Measurements from ENCODE around the gene BPIFA3.
A peak's percentile ranks its signal among the peaks of the same experiment; 100 is the strongest.

BPIFA3 gene

DNA sequence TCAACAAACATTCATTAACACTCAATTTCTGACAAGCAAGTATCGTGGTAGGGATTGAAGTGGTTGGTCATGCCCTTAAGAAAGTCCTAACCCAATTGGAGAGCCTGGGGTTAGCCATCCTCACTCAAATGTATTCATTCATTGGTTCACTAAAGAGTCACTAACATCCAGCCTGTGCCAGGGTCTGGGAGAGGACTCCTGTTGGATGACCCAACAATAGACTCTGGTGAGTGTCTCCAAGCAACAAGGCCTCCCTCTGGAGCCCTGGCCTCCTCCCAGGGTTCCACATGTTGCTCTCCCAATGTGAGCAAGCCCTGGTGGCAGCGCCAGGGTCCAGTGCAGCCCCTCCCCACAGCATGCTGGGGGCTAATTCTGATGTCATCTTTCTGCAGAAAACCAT is at the start of gene BPIFA3:
TSS of gene BPIFA3 (plus strand) at position 301 of the 400 bp plus-strand sequence. CDS start 185 bp downstream, outside the sequence.
- DNase-seq (ENCODE audit: low read depth, low spot score) = no peak
- TF ChIP-seq CTCF (IDR thresholded peaks at IDR 0.05; ENCODE audit: low read depth, low read length) = no peak
- in situ Hi-C loops (cut with HindIII; ENCODE audit: low sequenced_read_pairs) = no loop called here
- no peak within 1 kb of the TSS for H3K4me3 ChIP-seq (ENCODE audit: low read depth, low read length)

- in situ Hi-C loops (cut with HindIII; ENCODE audit: low sequenced_read_pairs) = no loop called here
- DNase-seq (ENCODE audit: low read depth, low spot score) = no peak
- TF ChIP-seq CTCF (IDR thresholded peaks at IDR 0.05; ENCODE audit: low read depth, low read length) = no peak
- H3K4me3 ChIP-seq (ENCODE audit: low read depth, low read length) = no peak within 1 kb of the TSS
These were observed 49.3 kb upstream of the BPIFA3 start, which contains the start of gene BPIFA2 for GRCh38 chr20:33167859-33168258. BPIFA2 (plus strand) TSS chr20:33168159; CDS start chr20:33169146, 987 bp downstream.

DNA sequence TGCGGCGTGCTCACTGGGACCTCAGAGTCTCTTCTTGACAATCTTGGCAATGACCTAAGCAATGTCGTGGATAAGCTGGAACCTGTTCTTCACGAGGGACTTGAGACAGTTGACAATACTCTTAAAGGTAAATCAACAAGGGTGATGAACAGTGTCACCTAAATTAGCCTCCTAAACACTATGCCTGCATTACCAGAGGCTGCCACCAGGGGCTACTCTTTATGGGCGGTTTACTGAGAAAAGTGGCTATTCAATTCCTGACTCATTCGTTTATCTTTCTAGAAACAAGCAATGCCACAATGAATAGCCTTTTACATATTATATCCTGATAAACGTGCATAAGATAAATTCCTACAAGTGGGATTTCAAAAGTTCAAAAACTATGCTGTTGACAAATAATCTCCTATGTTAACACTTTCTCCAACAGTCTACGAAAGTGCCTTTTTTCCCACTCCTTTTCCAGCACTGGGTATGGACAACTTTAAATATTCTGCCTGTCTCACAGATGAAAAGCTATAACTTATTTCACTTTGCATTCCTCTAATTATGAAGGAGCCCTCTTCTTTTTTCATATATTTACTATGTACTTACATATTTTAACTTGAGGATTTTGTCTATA is 47.9 kb upstream of the BPIFA3 start:
- in situ Hi-C loops (cut with HindIII; ENCODE audit: low sequenced_read_pairs) = no loop called here
- no peak overlapping the region for H3K4me3 ChIP-seq (ENCODE audit: low read depth, low read length)
- DNase-seq (ENCODE audit: low read depth, low spot score) = no peak
- peak; percentile 44 for TF ChIP-seq CTCF (IDR thresholded peaks at IDR 0.05; ENCODE audit: low read depth, low read length)

GRCh38 chr20:33172781-33173180 is 44.4 kb upstream of the BPIFA3 start:
- DNase-seq (ENCODE audit: low read depth, low spot score) = no peak
- no peak for TF ChIP-seq CTCF (IDR thresholded peaks at IDR 0.05; ENCODE audit: low read depth, low read length)
- H3K4me3 ChIP-seq (ENCODE audit: low read depth, low read length) = no peak overlapping the region
- in situ Hi-C loops (cut with HindIII; ENCODE audit: low sequenced_read_pairs) = no loop called here

DNA sequence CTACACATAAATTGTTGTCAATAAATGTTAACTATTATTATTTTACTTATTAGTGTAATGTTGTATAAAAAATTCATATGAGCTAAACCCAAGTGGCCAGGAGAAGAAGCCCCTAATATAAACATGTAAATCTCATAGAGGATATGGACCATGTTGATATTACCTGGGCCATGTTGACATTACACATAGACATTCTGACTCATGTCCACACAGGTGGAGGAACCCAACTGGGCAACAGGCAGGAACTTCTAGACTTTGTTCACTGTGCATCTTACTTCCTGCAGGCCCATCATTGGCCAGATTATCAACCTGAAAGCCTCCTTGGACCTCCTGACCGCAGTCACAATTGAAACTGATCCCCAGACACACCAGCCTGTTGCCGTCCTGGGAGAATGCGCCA is 42.0 kb upstream of the BPIFA3 start:
- in situ Hi-C loops (cut with HindIII; ENCODE audit: low sequenced_read_pairs) = no loop called here
- no peak for TF ChIP-seq CTCF (IDR thresholded peaks at IDR 0.05; ENCODE audit: low read depth, low read length)
- no peak for DNase-seq (ENCODE audit: low read depth, low spot score)
- no peak overlapping the region for H3K4me3 ChIP-seq (ENCODE audit: low read depth, low read length)

DNA sequence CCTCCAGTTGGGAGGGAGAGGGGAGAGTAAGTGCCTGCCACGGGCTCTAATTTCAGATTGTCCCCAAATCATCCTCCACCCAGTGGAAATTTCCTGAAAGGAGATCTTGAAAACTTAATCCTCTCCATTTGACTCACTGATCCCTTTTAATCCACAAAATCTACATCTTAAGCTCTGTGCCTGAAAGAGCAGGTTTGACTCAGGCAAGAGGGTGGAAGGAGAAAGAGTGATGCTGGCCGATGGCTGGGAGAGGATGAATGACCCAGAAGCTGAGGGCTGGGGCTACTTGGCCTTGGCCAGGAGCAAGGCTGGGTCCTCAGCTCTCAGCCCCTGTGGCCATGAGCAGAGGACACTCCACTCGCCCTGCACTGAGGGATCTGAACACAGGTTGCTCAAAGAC is 41.1 kb upstream of the BPIFA3 start:
- no peak for TF ChIP-seq CTCF (IDR thresholded peaks at IDR 0.05; ENCODE audit: low read depth, low read length)
- no peak overlapping the region for H3K4me3 ChIP-seq (ENCODE audit: low read depth, low read length)
- DNase-seq (ENCODE audit: low read depth, low spot score) = no peak
- in situ Hi-C loops (cut with HindIII; ENCODE audit: low sequenced_read_pairs) = no loop called here

Data from astrocyte of the spinal cord (primary cell).